Measurements from ENCODE around the gene RPS14. TPM values are rescaled to one million over a fixed set of nuclear protein-coding genes. Genes with fewer than 3 reads are reported as not detected.

RPS14 gene
- total RNA-seq, 1 donor from 2014 or later, result 4,086 TPM

DNA sequence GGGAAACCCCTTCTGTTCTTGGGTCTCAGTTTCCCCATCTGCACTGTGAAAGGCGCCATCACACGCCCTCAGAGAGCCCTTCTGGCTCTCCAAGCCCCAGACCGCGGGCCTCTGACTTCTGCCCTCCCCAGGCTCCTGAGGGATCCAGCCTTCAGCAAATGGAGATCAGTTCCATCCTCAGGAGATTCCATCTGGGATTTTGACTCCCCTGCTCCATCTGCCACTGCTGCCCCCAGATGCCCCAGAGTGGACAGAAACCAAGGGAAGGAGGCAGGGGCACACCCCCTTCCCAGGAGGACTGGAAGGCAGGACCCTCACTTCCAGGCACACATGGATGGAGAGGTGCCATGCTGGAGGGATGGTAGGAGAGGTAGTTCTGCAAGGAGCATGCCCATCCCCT is 18.7 kb upstream of the RPS14 start:
- DNase-seq (no peak), ATAC-seq (ENCODE audit: low read depth) (no peak)
- H3K4me1 Mint-ChIP-seq, result no peaks in the 10 kb centered on the region
- ChIA-PET CTCF (interaction anchor here (0.7 kb wide), 1 partner anchor 11 kb away, joined by 3 read pairs; no protein-coding TSS in a partner anchor), POLR2A (no interaction called here)
- H3K27me3 Mint-ChIP-seq, result no peaks in the 10 kb centered on the region
- H3K4me3 Mint-ChIP-seq, result no peak overlapping the region
- H3K9me3 Mint-ChIP-seq, result no peaks in the 10 kb centered on the region
- TF ChIP-seq, protein P1, sequence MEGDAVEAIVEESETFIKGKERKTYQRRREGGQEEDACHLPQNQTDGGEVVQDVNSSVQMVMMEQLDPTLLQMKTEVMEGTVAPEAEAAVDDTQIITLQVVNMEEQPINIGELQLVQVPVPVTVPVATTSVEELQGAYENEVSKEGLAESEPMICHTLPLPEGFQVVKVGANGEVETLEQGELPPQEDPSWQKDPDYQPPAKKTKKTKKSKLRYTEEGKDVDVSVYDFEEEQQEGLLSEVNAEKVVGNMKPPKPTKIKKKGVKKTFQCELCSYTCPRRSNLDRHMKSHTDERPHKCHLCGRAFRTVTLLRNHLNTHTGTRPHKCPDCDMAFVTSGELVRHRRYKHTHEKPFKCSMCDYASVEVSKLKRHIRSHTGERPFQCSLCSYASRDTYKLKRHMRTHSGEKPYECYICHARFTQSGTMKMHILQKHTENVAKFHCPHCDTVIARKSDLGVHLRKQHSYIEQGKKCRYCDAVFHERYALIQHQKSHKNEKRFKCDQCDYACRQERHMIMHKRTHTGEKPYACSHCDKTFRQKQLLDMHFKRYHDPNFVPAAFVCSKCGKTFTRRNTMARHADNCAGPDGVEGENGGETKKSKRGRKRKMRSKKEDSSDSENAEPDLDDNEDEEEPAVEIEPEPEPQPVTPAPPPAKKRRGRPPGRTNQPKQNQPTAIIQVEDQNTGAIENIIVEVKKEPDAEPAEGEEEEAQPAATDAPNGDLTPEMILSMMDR (IDR thresholded peaks at IDR 0.05), result no peak
- H3K27ac Mint-ChIP-seq, result no peak overlapping the region
- H3K36me3 Mint-ChIP-seq (ENCODE audit: low read depth), result no peaks in the 10 kb centered on the region
- intact Hi-C loops (cut with micrococcal nuclease), result no loop called here

DNA sequence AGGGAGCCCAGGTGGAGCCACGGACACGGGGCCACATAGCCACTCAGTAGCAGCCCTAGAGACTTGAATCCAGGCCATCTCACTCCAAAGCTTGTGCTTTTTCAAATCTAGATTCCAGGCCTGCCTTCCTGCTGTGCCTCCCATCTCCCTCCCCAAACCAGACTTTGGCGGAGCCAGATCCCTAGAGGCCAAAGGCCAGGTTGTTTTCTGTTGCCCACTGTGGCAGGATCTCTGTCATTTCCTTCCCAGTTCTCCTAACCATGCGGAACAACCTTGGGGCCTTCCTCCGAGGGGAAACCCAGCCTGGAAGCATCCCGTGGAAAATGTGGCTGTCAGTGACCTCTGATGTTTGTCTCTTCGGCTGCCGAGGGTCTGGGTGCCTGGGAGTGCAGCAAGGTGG is 16.4 kb upstream of the RPS14 start:
- Mint-ChIP-seq H3K9me3 (no peaks in the 10 kb centered on the region), H3K27me3 (no peaks in the 10 kb centered on the region), H3K4me3 (no peak overlapping the region), H3K27ac (no peak overlapping the region), H3K36me3 (ENCODE audit: low read depth) (no peaks in the 10 kb centered on the region), H3K4me1 (peaks cover 11% of the 10 kb centered on the region)
- DNase-seq (no peak), ATAC-seq (ENCODE audit: low read depth) (no peak)
- ChIA-PET POLR2A (no interaction called here), CTCF (interaction anchor here (1.1 kb wide), 1 partner anchor 58 kb away, joined by 3 read pairs; no protein-coding TSS in a partner anchor)
- TF ChIP-seq, protein P1 (IDR thresholded peaks at IDR 0.05), result no peak
- intact Hi-C loops (cut with micrococcal nuclease), result no loop called here

- Mint-ChIP-seq H3K27ac (no peak overlapping the region), H3K36me3 (ENCODE audit: low read depth) (no peaks in the 10 kb centered on the region), H3K4me3 (no peak overlapping the region), H3K9me3 (no peaks in the 10 kb centered on the region), H3K27me3 (no peaks in the 10 kb centered on the region), H3K4me1 (peaks cover 20% of the 10 kb centered on the region)
- no peak for ATAC-seq (ENCODE audit: low read depth)
- POLR2A ChIA-PET, result no interaction called here
- CTCF ChIA-PET, result interaction anchor here (0.7 to 1.1 kb wide), 2 partner anchors 29 to 60 kb away, joined by 3 read pairs; no protein-coding TSS in a partner anchor
- TF ChIP-seq, protein P1 (IDR thresholded peaks at IDR 0.05), result no peak
- DNase-seq, result no peak
- intact Hi-C loops (cut with micrococcal nuclease), result no loop called here
Observed at GRCh38 chr5:150464554-150465012, 15.0 kb upstream of the RPS14 start.

- intact Hi-C loops (cut with micrococcal nuclease), result loop anchor here (1.0 kb wide), 2 partner anchors 29 to 100 kb away; no protein-coding TSS in a partner anchor
Observed at GRCh38 chr5:150461231-150461630, 11.7 kb upstream of the RPS14 start.

DNA sequence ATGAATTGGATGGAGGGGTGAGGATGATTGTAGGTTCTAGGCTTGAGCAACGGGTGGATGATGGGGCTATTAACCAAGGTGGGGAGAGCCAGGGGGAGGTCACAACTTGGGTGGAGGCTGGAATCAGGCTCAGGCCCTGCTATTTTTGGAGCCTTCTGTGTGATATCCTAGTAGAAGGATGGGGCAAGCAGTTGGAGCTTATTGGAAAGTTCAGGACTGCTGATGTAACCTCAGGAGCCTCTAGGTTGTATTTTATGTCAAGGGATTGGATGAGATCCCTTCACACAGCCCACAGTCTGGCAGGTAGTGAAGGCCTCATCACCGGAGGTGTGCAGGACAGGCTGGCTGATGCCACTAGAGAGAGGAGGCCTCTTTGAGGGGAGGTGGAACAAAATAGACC is 11.2 kb upstream of the RPS14 start:
- intact Hi-C loops (cut with micrococcal nuclease), result loop anchor here (1.0 kb wide), 2 partner anchors 30 to 101 kb away; no protein-coding TSS in a partner anchor
- POLR2A ChIA-PET, result interaction anchor here (0.8 to 1.5 kb wide), 6 partner anchors 11 to 240 kb away, joined by 3 to 11 read pairs (median 5); partner anchors contain the start of genes CD74, RBM22 and RPS14
- TF ChIP-seq, protein P1 (IDR thresholded peaks at IDR 0.05), result no peak
- Mint-ChIP-seq H3K27ac (peak overlapping the region; percentile 84), H3K36me3 (ENCODE audit: low read depth) (no peaks in the 10 kb centered on the region), H3K4me1 (peaks cover 44% of the 10 kb centered on the region), H3K9me3 (no peaks in the 10 kb centered on the region), H3K27me3 (no peaks in the 10 kb centered on the region), H3K4me3 (peak overlapping the region; percentile 35)
- ATAC-seq (ENCODE audit: low read depth), result no peak
- DNase-seq, result no peak
- CTCF ChIA-PET, result interaction anchor here (0.7 to 3.8 kb wide), 7 partner anchors 11 to 196 kb away, joined by 3 to 51 read pairs (median 7); partner anchors contain the start of gene RPS14

More at GRCh38 chr5:150461231-150461630, 11.7 kb upstream of the RPS14 start:
- ATAC-seq (ENCODE audit: low read depth), result peak; percentile 78
- TF ChIP-seq, protein P1 (IDR thresholded peaks at IDR 0.05), result no peak
- H3K9me3 Mint-ChIP-seq, result no peaks in the 10 kb centered on the region
- peak; percentile 45 for DNase-seq
- H3K4me1 Mint-ChIP-seq, result peaks cover 44% of the 10 kb centered on the region
- H3K36me3 Mint-ChIP-seq (ENCODE audit: low read depth), result no peaks in the 10 kb centered on the region
- CTCF ChIA-PET, result interaction anchor here (0.7 to 3.8 kb wide), 7 partner anchors 12 to 195 kb away, joined by 3 to 51 read pairs (median 4); partner anchors contain the start of gene RPS14
- peak overlapping the region; percentile 84 for H3K27ac Mint-ChIP-seq
- no peaks in the 10 kb centered on the region for H3K27me3 Mint-ChIP-seq
- POLR2A ChIA-PET, result interaction anchor here (0.5 to 1.5 kb wide), 8 partner anchors 11 to 750 kb away, joined by 3 to 11 read pairs (median 4); partner anchors contain the start of genes CD74, RBM22 and RPS14
- no peak overlapping the region for H3K4me3 Mint-ChIP-seq

Measured in activated B cell treated with CpG ODN at 0.5 μM for 24 hours (primary cell).